HG02981 (cell line): ENCODE results near the gene RNF17.

Experiments used
- ATAC-seq: cut with Tn5 transposase; IDR thresholded peaks from one replicate; pipeline ENCODE4 v1.9.1; 2021; ENCODE audit warnings: mild to moderate bottlenecking, moderate library complexity; ENCODE audit not compliant: unreplicated experiment

RNF17 gene

GRCh38 chr13:24763596-24764275 lies at the start of gene RNF17:
RNF17 (plus strand) TSS chr13:24764169; CDS start chr13:24764204, 35 bp downstream.
- ATAC-seq = no peak

GRCh38 chr13:24716011-24716410 lies 48.0 kb upstream of the RNF17 start:
- ATAC-seq = no peak

DNA sequence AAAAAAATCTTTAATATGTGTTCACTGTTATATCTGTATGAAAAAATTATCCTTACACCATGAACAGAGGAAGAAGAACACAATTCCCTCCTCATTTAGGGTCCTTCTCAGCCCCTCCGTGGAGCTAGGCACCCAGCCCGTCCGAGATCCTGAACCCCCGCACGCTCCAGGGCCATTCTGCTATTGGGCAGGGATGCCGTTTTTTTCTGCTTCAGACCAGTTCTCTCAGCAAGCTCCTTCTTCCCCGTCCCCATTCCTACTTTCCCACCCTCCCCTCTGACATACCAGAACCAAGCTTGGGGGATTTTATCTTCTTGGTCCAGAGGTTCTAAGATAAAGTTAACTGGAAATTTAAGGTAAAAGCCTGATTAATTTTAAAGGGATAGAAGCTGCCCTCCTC lies 47.5 kb upstream of the RNF17 start:
- ATAC-seq = no peak

DNA sequence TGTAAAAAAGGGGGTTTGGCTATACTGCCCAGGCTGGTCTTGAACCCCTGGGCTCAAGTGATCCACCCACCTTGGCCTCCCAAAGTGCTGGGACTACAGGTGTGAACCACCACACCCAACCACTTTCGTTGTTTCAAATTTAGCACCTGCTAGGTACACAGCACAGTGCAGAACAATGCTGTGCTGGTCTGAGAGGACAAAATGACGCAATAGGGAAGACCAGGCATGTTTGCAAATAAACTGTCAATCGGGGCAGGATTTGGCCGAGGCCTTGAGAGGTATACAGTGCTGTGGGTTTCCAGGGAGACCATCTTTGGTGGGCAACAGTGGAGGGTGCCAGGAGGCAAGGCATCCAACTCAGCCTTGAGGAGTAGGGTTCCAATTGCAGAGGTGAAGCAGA lies 46.8 kb upstream of the RNF17 start:
- no peak for ATAC-seq

GRCh38 chr13:24718192-24718965 lies 45.6 kb upstream of the RNF17 start:
- ATAC-seq = no peak

DNA sequence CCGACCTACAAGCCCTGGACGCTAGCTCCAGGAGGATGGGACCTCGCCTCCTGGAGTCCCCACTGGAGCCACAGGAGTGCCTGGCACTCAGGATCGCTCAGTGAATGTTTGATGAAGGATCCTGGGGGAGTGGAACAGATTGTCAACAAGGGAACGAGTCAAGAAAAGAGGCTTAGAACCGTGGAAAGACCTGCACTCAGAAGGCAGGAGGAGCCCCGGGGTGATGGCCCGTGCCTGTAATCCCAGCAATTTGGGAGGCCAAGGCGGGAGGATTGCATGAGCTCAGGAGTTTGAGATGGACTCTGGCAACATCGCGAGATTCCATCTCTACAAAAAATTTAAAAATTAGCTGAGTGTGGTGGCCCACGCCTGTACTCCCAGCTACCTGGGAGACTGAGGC lies 44.8 kb upstream of the RNF17 start:
- no peak for ATAC-seq

- no peak for ATAC-seq
These were observed 40.8 kb upstream of the RNF17 start for GRCh38 chr13:24723206-24723605.

DNA sequence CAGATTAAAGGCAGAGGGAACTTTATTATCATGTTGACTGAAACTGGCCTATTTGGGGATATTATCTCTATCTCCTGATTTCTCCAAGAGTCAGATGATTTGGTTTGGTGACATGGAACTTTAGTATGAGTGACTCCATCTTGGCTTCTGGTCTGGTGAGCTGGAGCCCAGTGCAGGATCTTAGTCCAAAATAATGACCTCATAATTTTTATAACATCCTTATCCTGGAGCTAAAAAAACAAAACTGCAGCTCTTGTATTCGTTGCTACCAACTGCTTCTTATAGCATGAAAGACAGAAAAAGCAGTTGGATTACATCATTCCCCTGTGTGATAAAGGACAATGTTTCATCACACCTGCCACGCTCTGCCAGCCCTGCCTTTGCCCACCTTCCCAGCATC lies 39.3 kb upstream of the RNF17 start:
- no peak for ATAC-seq

- no peak for ATAC-seq
These were observed 38.6 kb upstream of the RNF17 start for GRCh38 chr13:24725379-24725778.

DNA sequence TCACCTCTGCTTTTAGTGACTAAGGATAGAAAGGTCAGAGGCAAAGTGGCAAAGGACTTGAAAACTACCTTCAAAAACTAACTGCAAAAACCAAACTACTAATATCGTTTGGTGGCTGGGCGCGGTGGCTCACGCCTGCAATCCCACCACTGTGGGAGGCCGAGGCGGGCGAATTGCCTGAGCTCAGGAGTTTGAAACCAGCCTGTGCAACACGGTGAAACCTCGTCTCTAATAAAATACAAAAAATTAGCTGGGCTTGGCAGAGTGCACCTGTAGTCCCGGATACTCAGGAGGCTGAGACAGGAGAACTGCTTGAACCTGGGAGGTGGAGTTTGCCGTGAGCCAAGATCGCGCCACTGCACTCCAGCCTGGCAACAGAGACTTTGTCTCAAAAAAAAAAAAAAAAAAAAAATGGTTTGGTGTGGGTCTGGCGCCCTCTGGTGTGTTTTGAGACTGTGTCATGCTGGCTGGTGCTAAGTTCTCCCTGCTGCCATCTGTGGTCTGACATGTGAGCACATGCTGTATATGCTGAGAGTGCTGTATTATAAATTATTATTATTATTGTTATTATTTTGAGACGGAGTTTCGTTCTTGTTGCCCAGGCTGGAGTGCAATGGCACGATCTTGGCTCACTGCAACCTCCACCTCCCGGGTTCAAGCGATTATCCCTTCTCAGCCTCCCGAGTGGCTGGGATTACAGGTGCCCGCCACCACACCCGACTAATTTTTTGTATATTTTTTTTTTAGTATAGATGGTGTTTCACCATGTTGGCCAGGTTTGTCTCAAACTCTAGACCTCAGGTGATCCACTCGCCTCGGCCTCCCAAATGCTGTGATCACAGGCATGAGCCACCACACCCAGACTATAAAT lies 36.0 kb upstream of the RNF17 start:
- ATAC-seq = peak; percentile 89

DNA sequence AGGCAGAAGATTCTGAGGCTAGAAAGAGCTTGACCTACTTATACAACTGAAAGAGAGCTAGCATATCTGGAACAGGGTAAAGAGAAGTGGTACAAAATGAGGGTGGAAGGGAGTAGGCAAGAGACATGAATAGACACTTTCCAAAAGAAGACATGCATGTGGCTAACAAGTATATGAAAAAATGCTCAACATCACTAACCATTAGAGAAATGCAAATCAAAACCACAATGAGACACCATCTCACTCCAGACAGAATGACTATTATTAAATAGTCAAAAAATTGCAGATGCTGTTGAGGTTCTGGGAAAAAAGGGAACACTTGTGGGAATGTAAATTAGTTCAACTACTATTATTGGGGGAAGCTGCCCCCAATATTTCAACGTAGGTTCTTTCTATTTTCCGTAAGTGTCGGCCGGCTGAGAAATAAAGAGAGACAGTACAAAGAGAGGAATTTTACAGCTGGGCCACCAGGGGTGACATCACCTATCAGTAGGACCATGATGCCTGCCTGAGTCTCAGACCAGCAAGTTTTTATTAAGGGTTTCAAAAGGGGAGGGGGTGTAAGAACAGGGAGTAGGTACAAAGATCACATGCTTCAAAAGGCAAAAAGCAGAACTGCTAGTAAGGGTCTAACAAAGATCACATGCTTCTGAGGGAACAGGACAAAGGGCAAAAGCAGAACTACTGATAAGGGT lies 32.9 kb upstream of the RNF17 start:
- ATAC-seq = peak; percentile 56

DNA sequence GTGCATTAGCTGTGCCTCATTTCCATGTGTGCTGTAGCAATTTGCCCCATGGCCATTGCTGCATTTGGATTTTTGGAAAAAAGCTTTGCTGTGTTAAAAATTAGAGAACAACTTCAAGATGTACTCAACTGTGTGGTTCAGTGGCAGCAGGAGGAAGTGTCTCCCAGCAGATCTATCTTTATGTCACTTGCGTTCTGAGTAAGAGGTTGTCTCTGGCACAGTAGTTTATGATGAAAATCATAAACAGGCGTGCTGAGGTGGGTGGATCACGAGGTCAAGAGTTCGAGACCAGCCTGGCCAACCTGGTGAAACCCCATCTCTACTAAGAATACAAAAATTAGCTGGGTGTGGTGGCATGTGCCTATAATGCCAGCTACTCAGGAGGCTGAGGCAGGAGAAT lies 29.0 kb upstream of the RNF17 start:
- no peak for ATAC-seq

GRCh38 chr13:24737042-24737441 lies 26.9 kb upstream of the RNF17 start:
- ATAC-seq = no peak

GRCh38 chr13:24738366-24738847 lies 25.6 kb upstream of the RNF17 start:
- no peak for ATAC-seq

DNA sequence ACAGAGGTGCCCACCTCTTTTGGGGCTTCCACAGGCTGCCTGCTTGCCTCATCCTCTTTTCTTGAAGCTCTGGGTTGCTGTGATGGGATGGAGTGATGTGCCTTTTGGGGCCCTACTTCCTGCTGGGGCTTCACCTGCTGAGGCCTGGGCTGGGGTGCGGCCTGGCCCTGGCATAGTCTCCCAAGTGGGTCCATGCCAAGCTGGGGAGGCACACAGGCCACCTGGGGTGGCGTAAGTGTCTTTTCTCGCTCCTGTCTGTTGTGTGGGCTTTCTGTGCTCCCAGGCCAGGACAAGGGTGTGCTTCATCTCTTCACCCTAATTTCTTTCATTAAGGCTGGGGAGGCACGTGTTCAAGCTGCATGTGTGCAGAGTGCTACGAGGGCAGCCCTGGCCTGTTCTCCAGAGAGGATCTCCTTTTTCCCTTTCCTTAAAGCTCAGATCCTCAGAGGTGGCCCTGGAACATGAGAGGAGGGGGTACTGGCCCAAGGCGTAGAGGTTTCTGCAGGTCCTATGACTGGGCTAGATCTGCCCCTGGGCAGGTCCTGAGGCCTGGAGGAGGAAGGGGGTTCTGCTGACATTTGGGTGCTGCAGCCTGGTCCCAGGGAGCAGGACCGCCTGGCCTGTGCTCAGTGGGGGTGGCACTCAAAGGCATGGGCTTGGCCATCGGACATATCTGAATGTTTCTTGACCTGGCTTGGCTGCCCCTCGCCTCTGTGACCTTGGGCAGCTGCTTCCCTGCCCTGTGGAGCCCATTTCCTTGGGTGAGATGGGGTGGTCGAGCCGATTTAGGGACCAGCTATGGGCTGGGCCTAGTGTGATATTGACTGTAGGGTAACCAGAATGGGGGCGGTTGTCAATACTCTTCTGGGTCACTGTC lies 23.7 kb upstream of the RNF17 start:
- ATAC-seq = no peak

DNA sequence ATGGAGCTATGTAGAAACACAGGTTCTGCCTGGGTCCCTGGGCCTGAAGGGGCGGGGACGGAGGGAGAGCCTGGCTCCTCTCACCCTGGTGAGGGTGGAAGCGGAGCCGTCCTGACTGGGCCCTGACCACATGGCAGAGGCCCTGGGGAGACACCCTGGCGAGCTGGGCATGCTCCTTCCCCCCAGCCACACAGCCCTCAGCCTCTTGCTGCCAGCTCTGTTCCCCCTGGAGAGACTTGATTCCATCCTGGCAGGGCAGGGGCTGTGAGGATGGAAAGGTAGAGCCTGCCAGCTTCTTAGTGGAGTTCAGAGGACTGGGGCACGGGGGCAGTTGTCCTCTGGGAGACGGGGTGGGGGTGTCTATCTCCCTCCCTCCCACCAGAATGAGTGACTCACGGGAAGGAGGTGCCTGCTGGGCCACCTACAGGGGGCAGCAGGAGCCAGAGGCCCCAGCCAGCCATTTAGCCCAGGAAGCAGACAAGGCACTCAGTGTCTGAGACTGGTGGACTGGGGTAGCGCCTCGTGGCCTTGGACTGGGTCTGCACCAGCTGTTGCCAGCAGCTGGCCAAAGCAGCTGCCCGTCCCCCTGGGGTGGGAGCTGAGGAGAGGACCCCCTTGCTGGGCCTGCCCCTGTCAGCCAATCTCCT lies 22.8 kb upstream of the RNF17 start:
- no peak for ATAC-seq

- no peak for ATAC-seq
These were observed 22.2 kb upstream of the RNF17 start for GRCh38 chr13:24741791-24742190.

- ATAC-seq = no peak
These were observed 21.7 kb upstream of the RNF17 start for GRCh38 chr13:24742294-24742693.

GRCh38 chr13:24742977-24743376 lies 21.0 kb upstream of the RNF17 start:
- ATAC-seq = no peak
